Measurements from ENCODE around the gene UTS2B.

The UTS2B gene

DNA sequence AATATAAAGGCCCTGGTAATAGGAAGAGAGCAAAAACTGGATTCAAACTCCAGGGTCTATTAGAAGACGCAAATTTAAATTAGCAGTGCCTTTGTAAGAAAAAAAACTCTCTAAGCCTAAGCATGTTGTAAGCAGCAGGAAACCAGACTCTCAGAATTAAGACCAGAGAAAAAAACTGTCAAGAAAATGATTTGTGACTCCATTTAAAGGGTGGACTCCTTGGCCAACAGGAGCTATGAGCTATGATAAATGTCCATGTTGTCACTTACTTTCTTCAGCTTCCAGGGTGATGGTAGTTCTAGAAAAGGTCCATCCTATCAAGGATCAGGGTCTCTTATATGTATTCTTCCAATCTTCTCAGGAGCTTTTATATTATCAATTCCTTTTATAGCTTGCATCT lies 36.0 kb downstream of the UTS2B start:
- no peaks in the 10 kb centered on the region for H3K79me2 ChIP-seq (ENCODE audit: low read length)
- H3K4me2 ChIP-seq (ENCODE audit: low read length) = no peak overlapping the region
- no peaks in the 10 kb centered on the region for H4K20me1 ChIP-seq (ENCODE audit: insufficient read depth, low read length)
- no peak overlapping the region for H3K9ac ChIP-seq (ENCODE audit: low read length)
- H2AFZ ChIP-seq (ENCODE audit: low read depth, low read length) = no peak overlapping the region
- no peak overlapping the region for H3K27ac ChIP-seq (ENCODE audit: low read length)
- no peaks in the 10 kb centered on the region for H3K9me3 ChIP-seq (ENCODE audit: insufficient read depth, low read length)
- H3K27me3 ChIP-seq (ENCODE audit: low read depth, low read length) = no peaks in the 10 kb centered on the region
- H3K36me3 ChIP-seq (replicated peaks; ENCODE audit: low read depth, low read length) = no peaks in the 10 kb centered on the region
- no peak overlapping the region for H3K4me3 ChIP-seq (ENCODE audit: low read length)
- TF ChIP-seq, protein P1, sequence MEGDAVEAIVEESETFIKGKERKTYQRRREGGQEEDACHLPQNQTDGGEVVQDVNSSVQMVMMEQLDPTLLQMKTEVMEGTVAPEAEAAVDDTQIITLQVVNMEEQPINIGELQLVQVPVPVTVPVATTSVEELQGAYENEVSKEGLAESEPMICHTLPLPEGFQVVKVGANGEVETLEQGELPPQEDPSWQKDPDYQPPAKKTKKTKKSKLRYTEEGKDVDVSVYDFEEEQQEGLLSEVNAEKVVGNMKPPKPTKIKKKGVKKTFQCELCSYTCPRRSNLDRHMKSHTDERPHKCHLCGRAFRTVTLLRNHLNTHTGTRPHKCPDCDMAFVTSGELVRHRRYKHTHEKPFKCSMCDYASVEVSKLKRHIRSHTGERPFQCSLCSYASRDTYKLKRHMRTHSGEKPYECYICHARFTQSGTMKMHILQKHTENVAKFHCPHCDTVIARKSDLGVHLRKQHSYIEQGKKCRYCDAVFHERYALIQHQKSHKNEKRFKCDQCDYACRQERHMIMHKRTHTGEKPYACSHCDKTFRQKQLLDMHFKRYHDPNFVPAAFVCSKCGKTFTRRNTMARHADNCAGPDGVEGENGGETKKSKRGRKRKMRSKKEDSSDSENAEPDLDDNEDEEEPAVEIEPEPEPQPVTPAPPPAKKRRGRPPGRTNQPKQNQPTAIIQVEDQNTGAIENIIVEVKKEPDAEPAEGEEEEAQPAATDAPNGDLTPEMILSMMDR (IDR thresholded peaks at IDR 0.05; ENCODE audit: low read depth, low read length) = no peak
- no peak for TF ChIP-seq EZH2phosphoT487 (IDR thresholded peaks at IDR 0.05; ENCODE audit: low read depth)
- peaks cover 73% of the 10 kb centered on the region for H3K4me1 ChIP-seq (ENCODE audit: low read length)

DNA sequence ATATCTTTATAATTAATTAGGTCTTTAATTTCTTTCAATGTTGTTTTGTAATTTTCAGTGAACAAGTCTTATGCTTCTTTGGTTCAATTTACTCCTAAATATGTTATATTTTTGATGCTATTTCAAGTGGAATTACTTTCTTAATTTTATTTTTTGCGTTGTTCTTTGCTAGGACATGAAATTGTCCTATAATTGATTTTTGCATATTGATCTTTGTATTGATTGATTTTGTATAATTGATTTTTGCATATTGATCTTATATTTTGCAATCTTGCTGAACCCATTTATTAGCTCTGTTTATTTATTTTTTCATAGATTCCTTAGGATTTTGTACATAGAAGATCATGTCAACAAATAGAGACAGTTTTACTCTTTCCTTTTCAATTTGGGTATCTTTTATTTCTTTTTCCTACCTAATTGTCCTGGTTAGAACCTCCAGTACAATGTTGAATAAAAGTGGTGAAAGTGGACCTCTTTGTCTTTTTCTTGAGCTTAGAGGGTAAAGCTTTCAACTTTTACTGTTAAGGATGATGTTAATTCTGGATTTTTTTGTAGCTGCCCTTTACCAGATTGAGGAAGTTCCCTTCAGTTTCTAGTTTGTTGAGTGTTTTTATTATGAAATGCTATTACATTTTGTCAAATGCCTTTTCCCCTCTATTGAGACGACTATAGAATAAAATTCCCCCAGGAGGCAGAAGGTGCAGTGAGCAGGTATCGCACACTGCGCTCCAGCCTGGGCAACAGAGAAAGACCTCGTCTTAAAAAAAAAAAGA lies 37.9 kb downstream of the UTS2B start:
- peaks cover 55% of the 10 kb centered on the region for H3K4me1 ChIP-seq (ENCODE audit: low read length)
- H3K4me3 ChIP-seq (ENCODE audit: low read length) = no peak overlapping the region
- 0 out of 2 replicates have a peak overlapping the region, but pooled peaks have one; percentile 8 for H3K4me2 ChIP-seq (ENCODE audit: low read length)
- H3K9ac ChIP-seq (ENCODE audit: low read length) = no peak overlapping the region
- no peaks in the 10 kb centered on the region for H3K36me3 ChIP-seq (replicated peaks; ENCODE audit: low read depth, low read length)
- no peaks in the 10 kb centered on the region for H3K27me3 ChIP-seq (ENCODE audit: low read depth, low read length)
- TF ChIP-seq EZH2phosphoT487 (IDR thresholded peaks at IDR 0.05; ENCODE audit: low read depth) = no peak
- TF ChIP-seq, protein P1 (IDR thresholded peaks at IDR 0.05; ENCODE audit: low read depth, low read length) = no peak
- no peaks in the 10 kb centered on the region for H4K20me1 ChIP-seq (ENCODE audit: insufficient read depth, low read length)
- no peaks in the 10 kb centered on the region for H3K9me3 ChIP-seq (ENCODE audit: insufficient read depth, low read length)
- no peak overlapping the region for H2AFZ ChIP-seq (ENCODE audit: low read depth, low read length)
- H3K79me2 ChIP-seq (ENCODE audit: low read length) = no peaks in the 10 kb centered on the region
- no peak overlapping the region for H3K27ac ChIP-seq (ENCODE audit: low read length)

DNA sequence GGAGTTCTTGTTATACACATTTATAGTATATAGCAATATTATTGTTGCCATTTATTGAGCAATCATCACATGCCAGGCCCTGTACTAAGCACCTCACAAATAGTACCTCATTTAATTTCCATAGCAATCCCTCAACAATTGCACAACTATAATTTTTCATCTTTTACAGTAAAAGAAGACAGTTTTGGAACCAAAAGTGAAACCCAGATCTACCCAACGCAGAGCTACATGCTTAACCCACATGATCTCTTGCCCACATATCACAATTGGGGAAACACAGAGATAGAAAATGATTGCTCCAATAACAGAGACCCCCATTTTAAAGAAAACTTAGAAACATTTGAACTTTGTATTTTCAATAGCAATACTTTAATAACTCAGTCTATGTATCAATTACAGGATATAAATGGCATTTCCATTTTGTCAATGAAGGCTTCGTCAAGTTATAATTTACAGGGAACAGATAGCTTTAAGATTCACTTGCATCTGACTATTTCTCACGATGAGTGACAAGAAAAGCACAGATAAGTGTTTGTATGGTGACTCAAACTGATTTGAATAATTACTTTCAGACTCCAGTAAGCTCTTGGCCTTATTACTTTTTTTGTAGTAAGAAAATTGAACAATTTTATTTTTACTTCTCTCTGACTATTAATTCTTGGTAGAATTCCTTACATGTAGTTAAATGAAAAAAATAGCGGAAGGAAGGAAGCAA lies 39.9 kb downstream of the UTS2B start:
- Histone ChIP-seq H3K9me3 (ENCODE audit: insufficient read depth, low read length) (no peaks in the 10 kb centered on the region), H3K27ac (ENCODE audit: low read length) (peak overlapping the region; percentile 40), H3K4me2 (ENCODE audit: low read length) (peak overlapping the region; percentile 85), H3K27me3 (ENCODE audit: low read depth, low read length) (no peaks in the 10 kb centered on the region), H3K9ac (ENCODE audit: low read length) (peak overlapping the region; percentile 33), H3K4me1 (ENCODE audit: low read length) (peaks cover 37% of the 10 kb centered on the region), H4K20me1 (ENCODE audit: insufficient read depth, low read length) (no peaks in the 10 kb centered on the region), H3K79me2 (ENCODE audit: low read length) (no peaks in the 10 kb centered on the region), H3K36me3 (replicated peaks; ENCODE audit: low read depth, low read length) (no peaks in the 10 kb centered on the region), H3K4me3 (ENCODE audit: low read length) (peak overlapping the region; percentile 52), H2AFZ (ENCODE audit: low read depth, low read length) (peak overlapping the region; percentile 77)
- TF ChIP-seq, protein P1 (IDR thresholded peaks at IDR 0.05; ENCODE audit: low read depth, low read length) = no peak
- no peak for TF ChIP-seq EZH2phosphoT487 (IDR thresholded peaks at IDR 0.05; ENCODE audit: low read depth)

DNA sequence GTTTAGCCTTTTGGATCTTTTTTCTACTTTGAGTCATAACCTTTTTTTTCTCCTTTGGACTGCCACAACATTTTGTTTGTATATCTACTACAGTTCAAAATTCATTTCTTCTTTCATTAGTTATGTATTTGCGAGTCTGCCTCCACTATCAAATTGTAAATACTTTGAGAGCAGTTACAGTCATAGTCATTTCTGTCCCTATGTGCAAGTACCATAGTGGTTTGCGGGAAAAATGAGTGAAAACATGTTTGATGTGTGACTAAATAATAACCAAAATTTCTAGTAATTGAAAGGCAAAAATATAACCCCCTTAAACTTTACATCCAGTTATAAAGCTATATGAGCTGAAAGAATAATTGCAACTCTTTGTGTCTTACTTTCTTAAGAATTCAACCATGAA lies 46.9 kb downstream of the UTS2B start:
- no peak overlapping the region for H2AFZ ChIP-seq (ENCODE audit: low read depth, low read length)
- H3K4me2 ChIP-seq (ENCODE audit: low read length) = peak overlapping the region; percentile 23; the same call in 1 of the 2 replicates

More for the DNA sequence above, 46.9 kb downstream of the UTS2B start:
- TF ChIP-seq, protein P1 (IDR thresholded peaks at IDR 0.05; ENCODE audit: low read depth, low read length) = no peak
- no peak for TF ChIP-seq EZH2phosphoT487 (IDR thresholded peaks at IDR 0.05; ENCODE audit: low read depth)
- no peak overlapping the region for H3K27ac ChIP-seq (ENCODE audit: low read length)
- H3K27me3 ChIP-seq (ENCODE audit: low read depth, low read length) = no peaks in the 10 kb centered on the region
- peaks cover 31% of the 10 kb centered on the region for H3K4me1 ChIP-seq (ENCODE audit: low read length)
- no peak overlapping the region for H3K9ac ChIP-seq (ENCODE audit: low read length)
- no peaks in the 10 kb centered on the region for H3K36me3 ChIP-seq (replicated peaks; ENCODE audit: low read depth, low read length)
- no peak overlapping the region for H3K4me3 ChIP-seq (ENCODE audit: low read length)
- H3K9me3 ChIP-seq (ENCODE audit: insufficient read depth, low read length) = no peaks in the 10 kb centered on the region
- no peaks in the 10 kb centered on the region for H4K20me1 ChIP-seq (ENCODE audit: insufficient read depth, low read length)
- H3K79me2 ChIP-seq (ENCODE audit: low read length) = no peaks in the 10 kb centered on the region
